Glomerular visceral epithelial cell (primary cell): ENCODE measurements around the gene MED29.

Experiments used
- DNase-seq: peaks from one replicate; pipeline ENCODE4 v3.0.0-alpha.2; 2016; ENCODE audit errors: extremely low spot score

MED29 gene

GRCh38 chr19:39390751-39391437, at the start of gene MED29, which contains the start of gene PAF1:
MED29 (plus strand) TSS chr19:39391378; CDS start chr19:39391423, 45 bp downstream.
PAF1 (minus strand) TSS chr19:39391106; CDS start chr19:39390864, 242 bp downstream.
- DNase-seq: peak; percentile 100

- peak; percentile 99 for DNase-seq
Measured at GRCh38 chr19:39341719-39342604, 49.2 kb upstream of the MED29 start, which contains the start of gene SAMD4B. SAMD4B (plus strand) TSS chr19:39342421; CDS start chr19:39356894, 14,473 bp downstream.

- no peak for DNase-seq
Measured at GRCh38 chr19:39342647-39343305, 48.4 kb upstream of the MED29 start.

- DNase-seq: no peak
Measured at GRCh38 chr19:39345956-39346355, 45.2 kb upstream of the MED29 start.

GRCh38 chr19:39347332-39348164, 43.6 kb upstream of the MED29 start:
- peak; percentile 24 for DNase-seq

GRCh38 chr19:39349326-39349725, 41.9 kb upstream of the MED29 start:
- DNase-seq: no peak

- DNase-seq: no peak
Measured at GRCh38 chr19:39350156-39350555, 41.0 kb upstream of the MED29 start.

- DNase-seq: no peak
Measured at GRCh38 chr19:39351537-39352064, 39.6 kb upstream of the MED29 start.

GRCh38 chr19:39352381-39353255, 38.6 kb upstream of the MED29 start:
- no peak for DNase-seq

GRCh38 chr19:39355253-39355652, 35.9 kb upstream of the MED29 start:
- DNase-seq: no peak

GRCh38 chr19:39356073-39356472, 35.1 kb upstream of the MED29 start:
- no peak for DNase-seq

- DNase-seq: no peak
Measured at GRCh38 chr19:39356647-39357046, 34.5 kb upstream of the MED29 start.

GRCh38 chr19:39359026-39359425, 32.2 kb upstream of the MED29 start:
- no peak for DNase-seq

GRCh38 chr19:39360599-39360998, 30.6 kb upstream of the MED29 start:
- no peak for DNase-seq

- peak; percentile 17 for DNase-seq
Measured at GRCh38 chr19:39362682-39363657, 28.2 kb upstream of the MED29 start.

- peak; percentile 52 for DNase-seq
Measured at GRCh38 chr19:39363901-39364457, 27.2 kb upstream of the MED29 start.

GRCh38 chr19:39365531-39365930, 25.6 kb upstream of the MED29 start:
- DNase-seq: no peak

- DNase-seq: no peak
Measured at GRCh38 chr19:39369200-39369599, 22.0 kb upstream of the MED29 start.
